CD1c-positive myeloid dendritic cell (primary cell): ENCODE measurements around the gene FAM83C.

Experiments used
- DNase-seq: peaks from one replicate; pipeline ENCODE4 v3.0.0-alpha.2; 2016; ENCODE audit errors: extremely low spot score

The FAM83C gene

DNA sequence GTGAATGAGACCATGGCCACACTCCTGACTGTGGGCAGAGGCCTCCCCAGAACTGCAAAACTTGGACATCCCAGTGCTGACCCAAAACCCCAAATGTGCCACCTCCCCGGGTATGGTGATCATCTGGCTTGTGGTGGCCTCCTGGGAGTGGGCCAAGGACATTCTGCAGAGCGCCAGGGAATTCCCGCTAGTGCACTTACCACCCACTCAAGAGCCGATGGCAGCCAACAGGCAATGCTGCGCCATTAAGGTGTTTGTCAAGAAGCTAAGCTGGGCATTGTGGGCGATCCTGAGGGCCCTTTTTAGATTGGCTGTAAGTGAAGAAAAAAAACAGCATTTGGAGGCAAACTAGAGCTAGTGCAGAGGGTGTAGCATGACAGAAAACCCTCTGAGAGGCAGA lies 56.3 kb downstream of the FAM83C start:
- DNase-seq: no peak
